Epithelial cell of proximal tubule (primary cell): ENCODE results near the gene INF2. TPM values are rescaled to one million over a fixed set of nuclear protein-coding genes. Genes with fewer than 3 reads are reported as not detected.
"Not testable (repeated sequence)": the region's sequence is repeated elsewhere in the genome, so short reads cannot be mapped to it uniquely, and the experiment has no call there.

Experiments used
- DNase-seq: peaks from one replicate; pipeline ENCODE4 v3.0.0-alpha.2; 2011; ENCODE audit warnings: low read depth
- H3K4me3 ChIP-seq: 2 replicates; pipeline ENCODE4 v1.5.1; 2011; ENCODE audit warnings: low read depth, mild to moderate bottlenecking, low read length
- CTCF ChIP-seq: conservative IDR thresholded peaks from 2 replicates; pipeline ENCODE4 v1.5.1; 2012; ENCODE audit warnings: low read depth, mild to moderate bottlenecking, low read length
- total RNA-seq: library from RNA; depleted of rRNA; stranded (reverse); fragments of >200 nt; gene quantifications from 2 replicates; pipeline ENCODE4 v1.2.3, GENCODE V29; 2015

INF2 gene
- total RNA-seq, 1 donor from 2014 or later, result 100 TPM

GRCh38 chr14:104750056-104750752 is 60.8 kb downstream of the INF2 start:
- no peak for DNase-seq
- TF ChIP-seq CTCF, result no peak
- no peak overlapping the region for H3K4me3 ChIP-seq

- not testable (repeated sequence) for H3K4me3 ChIP-seq, DNase-seq
These were observed 61.3 kb downstream of the INF2 start for GRCh38 chr14:104750753-104751057.

- TF ChIP-seq CTCF, result no peak
- peak overlapping the region; percentile 97 for H3K4me3 ChIP-seq
- no peak for DNase-seq
These were observed 62.4 kb downstream of the INF2 start for GRCh38 chr14:104751539-104752422.

- peak overlapping the region; percentile 97 for H3K4me3 ChIP-seq
- TF ChIP-seq CTCF, result no peak
- no peak for DNase-seq
These were observed 63.0 kb downstream of the INF2 start for GRCh38 chr14:104752423-104752734.

- peak; percentile 72 for DNase-seq
- no peak for TF ChIP-seq CTCF
- H3K4me3 ChIP-seq, result peak within 1 kb of the TSS; percentile 97
These were observed 63.5 kb downstream of the INF2 start, which contains the start of gene SIVA1 for GRCh38 chr14:104752735-104753527. SIVA1 (plus strand) TSS chr14:104753147; CDS start chr14:104753202, 55 bp downstream.

GRCh38 chr14:104753528-104754212 is 64.3 kb downstream of the INF2 start:
- no peak for DNase-seq
- peak overlapping the region; percentile 97 for H3K4me3 ChIP-seq
- TF ChIP-seq CTCF, result peak; percentile 2
